Calu3 (cell line): ENCODE results near the gene LRMDA. TPM values are rescaled to one million over a fixed set of nuclear protein-coding genes. Genes with fewer than 3 reads are reported as not detected.

Experiments
- BruUV-seq: library from RNA; stranded (reverse); fragments of 400-500 nt; replicated peaks from 2 replicates; lab custom pipeline; 2021; lab: Mats Ljungman, UMichigan
- CTCF ChIA-PET: fragments of 300-600 bp; sonication (Branson Sonifier 250); formaldehyde crosslinking; loops from one replicate; lab custom pipeline; 2022; ENCODE audit warnings: antibody characterized with exemption; lab: Charles Lee
- DNase-seq: peaks from one replicate; pipeline ENCODE4 v3.0.0; 2022
- H3K27ac Mint-ChIP-seq: one replicate; pipeline ENCODE4 v1.8.0; 2022; ENCODE audit warnings: mixed read lengths; ENCODE audit not compliant: unreplicated experiment
- H3K27me3 Mint-ChIP-seq: one replicate; pipeline ENCODE4 v1.8.0; 2022; ENCODE audit warnings: mixed read lengths; ENCODE audit not compliant: unreplicated experiment
- H3K36me3 Mint-ChIP-seq: one replicate; pipeline ENCODE4 v1.8.0; 2022; ENCODE audit warnings: mild to moderate bottlenecking, moderate library complexity, mixed read lengths; ENCODE audit not compliant: insufficient read depth, unreplicated experiment
- H3K4me1 Mint-ChIP-seq: one replicate; pipeline ENCODE4 v1.8.0; 2022; ENCODE audit warnings: mild to moderate bottlenecking, low read depth, mixed read lengths; ENCODE audit not compliant: unreplicated experiment
- H3K4me3 Mint-ChIP-seq: one replicate; pipeline ENCODE4 v1.8.0; 2022; ENCODE audit warnings: mild to moderate bottlenecking, low read depth, moderate library complexity, mixed read lengths; ENCODE audit not compliant: unreplicated experiment
- H3K9me3 Mint-ChIP-seq: one replicate; pipeline ENCODE4 v1.8.0; 2022; ENCODE audit warnings: low read depth, mixed read lengths; ENCODE audit not compliant: unreplicated experiment
- CTCF ChIP-seq: fragments of 200-600 bp; IDR thresholded peaks from one replicate; pipeline ENCODE4 v1.8.0; 2022; ENCODE audit warnings: antibody characterized with exemption; ENCODE audit not compliant: unreplicated experiment
- intact Hi-C: fragments of 100-400 bp; cut with micrococcal nuclease; formaldehyde crosslinking; loops from one replicate; pipeline ENCODE4 v1.10.0; 2022; ENCODE audit not compliant: unreplicated experiment
- total RNA-seq: library from RNA; stranded (reverse); gene quantifications from 2 replicates; pipeline ENCODE4 v1.2.3, GENCODE V29; 2022

The LRMDA gene
- total RNA-seq, 1 experiment from 2014 or later, result 7.6 TPM

GRCh38 chr10:76336213-76336963 lies 905.0 kb downstream of the LRMDA start:
- Mint-ChIP-seq H3K36me3 (no peaks in the 10 kb centered on the region), H3K4me3 (no peak overlapping the region), H3K4me1 (no peaks in the 10 kb centered on the region), H3K27ac (no peak overlapping the region), H3K9me3 (peaks cover 16% of the 10 kb centered on the region), H3K27me3 (no peaks in the 10 kb centered on the region)
- no TSS peak for BruUV-seq
- no peak for DNase-seq
- TF ChIP-seq CTCF, result no peak
- intact Hi-C loops, result no loop called here
- CTCF ChIA-PET, result no interaction called here

GRCh38 chr10:76337641-76338040 lies 906.2 kb downstream of the LRMDA start:
- BruUV-seq, result no TSS peak
- intact Hi-C loops, result no loop called here
- CTCF ChIA-PET, result no interaction called here
- DNase-seq, result no peak
- Mint-ChIP-seq H3K9me3 (peaks cover 12% of the 10 kb centered on the region), H3K27ac (no peak overlapping the region), H3K4me1 (no peaks in the 10 kb centered on the region), H3K4me3 (no peak overlapping the region), H3K27me3 (no peaks in the 10 kb centered on the region), H3K36me3 (no peaks in the 10 kb centered on the region)
- TF ChIP-seq CTCF, result no peak

- H3K4me1 Mint-ChIP-seq, result no peaks in the 10 kb centered on the region
- no peaks in the 10 kb centered on the region for H3K36me3 Mint-ChIP-seq
- intact Hi-C loops, result no loop called here
- H3K27me3 Mint-ChIP-seq, result no peaks in the 10 kb centered on the region
- H3K4me3 Mint-ChIP-seq, result no peak overlapping the region
- CTCF ChIA-PET, result no interaction called here
- no peak overlapping the region for H3K27ac Mint-ChIP-seq
- peaks cover 9% of the 10 kb centered on the region for H3K9me3 Mint-ChIP-seq
- no TSS peak for BruUV-seq
- no peak for TF ChIP-seq CTCF
- no peak for DNase-seq
Observed at GRCh38 chr10:76338187-76338586, 906.8 kb downstream of the LRMDA start.

GRCh38 chr10:76341740-76342139 lies 910.3 kb downstream of the LRMDA start:
- peaks cover 8% of the 10 kb centered on the region for H3K9me3 Mint-ChIP-seq
- no peak for DNase-seq
- intact Hi-C loops, result no loop called here
- H3K36me3 Mint-ChIP-seq, result no peaks in the 10 kb centered on the region
- TF ChIP-seq CTCF, result no peak
- no peak overlapping the region for H3K27ac Mint-ChIP-seq
- H3K4me1 Mint-ChIP-seq, result no peaks in the 10 kb centered on the region
- no peak overlapping the region for H3K4me3 Mint-ChIP-seq
- CTCF ChIA-PET, result no interaction called here
- BruUV-seq, result no TSS peak
- H3K27me3 Mint-ChIP-seq, result no peaks in the 10 kb centered on the region
